GM12865 (cell line): Measurements from ENCODE around the gene SCGB1D2.
"Not testable (repeated sequence)": the region's sequence is repeated elsewhere in the genome, so short reads cannot be mapped to it uniquely, and the experiment has no call there.

ENCODE experiments used
- DNase-seq: peaks from one replicate; pipeline ENCODE4 v3.0.0; 2010; ENCODE audit warnings: low read depth
- H3K4me3 ChIP-seq: 2 replicates; pipeline ENCODE4 v1.5.1; 2011; ENCODE audit warnings: mild to moderate bottlenecking, low read depth, low read length, control low read depth
- TF ChIP-seq, protein P1 (sequence below): IDR thresholded peaks from 2 replicates; pipeline ENCODE4 v1.5.1; 2011; ENCODE audit warnings: low read length, control low read depth, low read depth, inconsistent platforms; ENCODE audit not compliant: insufficient read depth; ENCODE audit errors: missing control alignments

SCGB1D2 gene, protein sequence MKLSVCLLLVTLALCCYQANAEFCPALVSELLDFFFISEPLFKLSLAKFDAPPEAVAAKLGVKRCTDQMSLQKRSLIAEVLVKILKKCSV

DNA sequence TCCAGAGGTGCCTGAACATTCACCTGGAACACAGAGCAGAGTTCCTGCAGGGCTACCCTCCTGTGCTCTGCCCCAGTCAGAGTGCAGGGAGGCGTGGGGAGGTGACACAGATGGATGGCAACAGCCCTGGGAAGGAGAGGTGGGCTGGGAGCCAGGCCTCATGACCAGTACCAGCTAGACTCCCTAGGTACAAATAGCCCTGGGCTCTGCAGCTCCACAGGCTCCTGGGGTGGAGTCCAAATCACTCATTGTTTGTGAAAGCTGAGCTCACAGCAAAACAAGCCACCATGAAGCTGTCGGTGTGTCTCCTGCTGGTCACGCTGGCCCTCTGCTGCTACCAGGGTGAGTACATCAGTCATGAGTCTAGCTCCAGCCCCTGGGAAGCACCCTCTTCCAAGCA is at the start of gene SCGB1D2:
SCGB1D2 (plus strand) TSS at position 219 of the 400 bp plus-strand sequence; CDS start at position 288, 69 bp downstream.
- TF ChIP-seq, protein P1, sequence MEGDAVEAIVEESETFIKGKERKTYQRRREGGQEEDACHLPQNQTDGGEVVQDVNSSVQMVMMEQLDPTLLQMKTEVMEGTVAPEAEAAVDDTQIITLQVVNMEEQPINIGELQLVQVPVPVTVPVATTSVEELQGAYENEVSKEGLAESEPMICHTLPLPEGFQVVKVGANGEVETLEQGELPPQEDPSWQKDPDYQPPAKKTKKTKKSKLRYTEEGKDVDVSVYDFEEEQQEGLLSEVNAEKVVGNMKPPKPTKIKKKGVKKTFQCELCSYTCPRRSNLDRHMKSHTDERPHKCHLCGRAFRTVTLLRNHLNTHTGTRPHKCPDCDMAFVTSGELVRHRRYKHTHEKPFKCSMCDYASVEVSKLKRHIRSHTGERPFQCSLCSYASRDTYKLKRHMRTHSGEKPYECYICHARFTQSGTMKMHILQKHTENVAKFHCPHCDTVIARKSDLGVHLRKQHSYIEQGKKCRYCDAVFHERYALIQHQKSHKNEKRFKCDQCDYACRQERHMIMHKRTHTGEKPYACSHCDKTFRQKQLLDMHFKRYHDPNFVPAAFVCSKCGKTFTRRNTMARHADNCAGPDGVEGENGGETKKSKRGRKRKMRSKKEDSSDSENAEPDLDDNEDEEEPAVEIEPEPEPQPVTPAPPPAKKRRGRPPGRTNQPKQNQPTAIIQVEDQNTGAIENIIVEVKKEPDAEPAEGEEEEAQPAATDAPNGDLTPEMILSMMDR, result no peak
- no peak for DNase-seq
- H3K4me3 ChIP-seq, result no peak within 1 kb of the TSS

DNA sequence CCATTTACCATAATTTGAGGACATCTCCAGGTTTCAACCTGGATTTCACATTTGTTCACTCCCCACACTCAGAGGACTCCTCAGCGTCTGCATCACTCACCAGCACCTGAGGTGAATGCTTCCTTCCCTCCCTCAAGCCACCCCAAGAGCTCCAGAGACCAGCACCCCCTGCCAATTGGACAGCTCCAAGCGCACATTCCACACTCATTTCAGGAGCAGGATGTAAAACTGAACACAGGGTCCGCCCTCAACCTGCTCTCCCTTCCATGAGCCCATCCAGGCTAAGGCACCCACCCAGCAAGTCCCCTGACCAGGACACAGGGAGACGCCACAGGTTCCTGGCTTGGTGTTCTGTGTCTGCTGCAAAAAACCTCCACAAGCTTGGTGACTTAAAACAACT is 48.1 kb upstream of the SCGB1D2 start:
- TF ChIP-seq, protein P1, result no peak
- DNase-seq, result no peak
- H3K4me3 ChIP-seq, result no peak overlapping the region

DNA sequence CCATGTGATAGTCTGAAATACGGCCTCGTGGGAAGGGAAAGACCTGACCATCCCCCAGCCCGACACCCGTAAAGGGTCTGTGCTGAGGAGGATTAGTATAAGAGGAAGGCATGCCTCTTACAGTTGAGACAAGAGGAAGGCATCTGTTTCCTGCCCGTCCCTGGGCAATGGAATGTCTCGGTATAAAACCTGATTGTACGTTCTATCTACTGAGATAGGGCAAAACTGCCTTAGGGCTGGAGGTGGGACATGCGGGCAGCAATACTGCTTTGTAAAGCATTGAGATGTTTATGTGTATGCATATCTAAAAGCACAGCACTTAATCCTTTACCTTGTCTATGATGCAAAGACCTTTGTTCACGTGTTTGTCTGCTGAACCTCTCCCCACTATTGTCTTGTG is 47.0 kb upstream of the SCGB1D2 start:
- not testable (repeated sequence) for H3K4me3 ChIP-seq, DNase-seq

DNA sequence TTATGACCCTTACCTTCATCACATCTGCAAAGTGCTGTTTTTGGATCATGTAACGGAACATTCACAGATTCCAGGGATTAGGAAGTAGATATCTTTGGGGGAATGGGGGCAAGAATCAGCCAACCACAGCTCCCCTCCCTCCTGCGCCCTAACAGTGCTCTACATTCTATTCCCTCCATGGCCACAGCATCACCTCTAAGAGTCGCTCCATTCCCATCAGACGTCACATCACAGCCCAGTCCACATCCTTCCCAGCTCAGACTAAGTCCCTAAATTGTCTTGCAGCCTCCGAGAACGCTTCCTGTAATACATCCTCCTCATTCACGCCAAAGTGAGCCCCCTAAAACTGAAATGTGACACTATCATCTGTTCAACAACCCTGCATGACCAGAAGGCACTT is 46.1 kb upstream of the SCGB1D2 start:
- TF ChIP-seq, protein P1, result no peak
- H3K4me3 ChIP-seq, result no peak overlapping the region
- no peak for DNase-seq

DNA sequence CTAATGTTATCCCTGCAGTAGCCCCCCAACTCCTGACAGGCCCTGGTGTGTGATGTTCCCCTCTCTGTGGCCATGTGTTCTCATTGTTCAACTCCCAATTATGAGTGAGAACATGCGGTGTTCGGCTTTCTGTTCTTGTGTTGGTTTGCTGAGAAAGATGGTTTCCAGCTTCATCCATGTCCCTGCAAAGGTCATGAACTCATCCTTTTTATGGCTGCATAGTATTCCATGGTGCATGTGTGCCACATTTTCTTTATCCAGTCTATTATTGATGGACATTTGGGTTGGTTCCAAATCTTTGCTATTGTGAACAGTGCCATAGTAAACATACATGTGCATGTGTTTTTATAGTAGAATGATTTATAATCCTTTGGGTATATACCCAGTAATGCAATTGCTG is 44.6 kb upstream of the SCGB1D2 start:
- H3K4me3 ChIP-seq, DNase-seq: not testable (repeated sequence)

DNA sequence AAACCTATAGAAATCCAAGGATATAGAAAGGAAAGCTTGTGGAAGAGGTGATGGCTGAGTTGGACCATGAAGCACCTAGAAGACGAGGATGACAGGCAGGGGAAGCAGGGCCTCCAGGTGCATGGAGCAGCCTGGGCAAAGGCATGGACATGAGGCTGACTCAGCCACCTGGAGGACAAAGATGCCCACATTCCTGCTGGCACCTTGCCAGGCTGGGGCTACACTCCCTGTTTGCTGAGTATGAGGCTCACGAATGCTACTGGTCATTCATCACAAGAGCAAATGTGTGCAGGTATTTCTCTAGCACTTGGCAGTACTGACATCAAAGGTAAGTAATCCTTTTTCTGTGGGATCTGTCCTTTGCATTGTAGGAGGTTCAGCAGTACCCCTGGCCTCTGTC is 40.7 kb upstream of the SCGB1D2 start:
- TF ChIP-seq, protein P1, result no peak
- no peak overlapping the region for H3K4me3 ChIP-seq
- no peak for DNase-seq

DNA sequence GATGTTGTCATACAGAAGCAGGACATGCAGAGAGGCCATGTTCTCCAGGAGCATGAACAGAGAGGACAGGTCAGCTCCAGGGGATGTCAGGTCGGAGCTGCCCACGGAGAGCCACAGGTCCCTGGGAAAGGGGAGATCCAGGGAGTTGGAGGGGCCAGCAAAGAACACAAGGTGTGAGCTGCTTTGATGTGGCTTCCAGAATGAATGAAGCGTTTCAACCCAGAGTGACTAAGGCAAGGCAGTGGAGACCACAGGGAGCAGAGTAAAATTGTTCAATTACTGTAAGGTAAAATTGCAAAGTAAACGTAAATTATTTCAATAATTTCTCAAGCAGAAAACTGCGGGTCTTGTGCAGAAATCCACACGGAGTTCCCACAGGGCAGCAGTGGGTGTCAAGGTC is 39.1 kb upstream of the SCGB1D2 start:
- no peak for DNase-seq
- TF ChIP-seq, protein P1, result no peak
- H3K4me3 ChIP-seq, result no peak overlapping the region

DNA sequence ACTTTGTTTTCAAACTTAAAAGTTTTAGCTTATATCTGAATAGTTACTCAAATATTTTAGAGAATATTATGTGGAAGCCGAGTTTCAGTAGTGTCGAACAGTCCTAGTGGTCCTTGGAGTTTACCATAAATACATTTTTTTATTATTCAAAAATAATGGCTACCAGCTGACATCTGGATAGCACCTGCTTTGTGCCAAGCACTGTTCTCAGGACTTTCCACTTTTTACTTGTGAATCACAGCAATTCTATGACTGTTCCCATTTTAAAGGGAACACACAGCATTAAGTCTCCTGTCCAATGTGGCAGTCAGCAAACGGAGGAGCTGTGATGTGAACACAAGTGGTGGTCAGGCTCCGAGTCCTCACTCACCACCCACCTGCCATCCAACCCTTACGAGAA is 37.6 kb upstream of the SCGB1D2 start:
- no peak for DNase-seq
- H3K4me3 ChIP-seq, result no peak overlapping the region
- TF ChIP-seq, protein P1, result no peak
